T-helper 22 cell (primary cell): ENCODE measurements around the gene GPR160.
"Not testable (repeated sequence)": the region's sequence is repeated elsewhere in the genome, so short reads cannot be mapped to it uniquely, and the experiment has no call there.

Experiments
- DNase-seq: peaks from one replicate; pipeline ENCODE4 v3.0.0-alpha.2; 2020; ENCODE audit warnings: low read depth

Gene GPR160, protein sequence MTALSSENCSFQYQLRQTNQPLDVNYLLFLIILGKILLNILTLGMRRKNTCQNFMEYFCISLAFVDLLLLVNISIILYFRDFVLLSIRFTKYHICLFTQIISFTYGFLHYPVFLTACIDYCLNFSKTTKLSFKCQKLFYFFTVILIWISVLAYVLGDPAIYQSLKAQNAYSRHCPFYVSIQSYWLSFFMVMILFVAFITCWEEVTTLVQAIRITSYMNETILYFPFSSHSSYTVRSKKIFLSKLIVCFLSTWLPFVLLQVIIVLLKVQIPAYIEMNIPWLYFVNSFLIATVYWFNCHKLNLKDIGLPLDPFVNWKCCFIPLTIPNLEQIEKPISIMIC

DNA sequence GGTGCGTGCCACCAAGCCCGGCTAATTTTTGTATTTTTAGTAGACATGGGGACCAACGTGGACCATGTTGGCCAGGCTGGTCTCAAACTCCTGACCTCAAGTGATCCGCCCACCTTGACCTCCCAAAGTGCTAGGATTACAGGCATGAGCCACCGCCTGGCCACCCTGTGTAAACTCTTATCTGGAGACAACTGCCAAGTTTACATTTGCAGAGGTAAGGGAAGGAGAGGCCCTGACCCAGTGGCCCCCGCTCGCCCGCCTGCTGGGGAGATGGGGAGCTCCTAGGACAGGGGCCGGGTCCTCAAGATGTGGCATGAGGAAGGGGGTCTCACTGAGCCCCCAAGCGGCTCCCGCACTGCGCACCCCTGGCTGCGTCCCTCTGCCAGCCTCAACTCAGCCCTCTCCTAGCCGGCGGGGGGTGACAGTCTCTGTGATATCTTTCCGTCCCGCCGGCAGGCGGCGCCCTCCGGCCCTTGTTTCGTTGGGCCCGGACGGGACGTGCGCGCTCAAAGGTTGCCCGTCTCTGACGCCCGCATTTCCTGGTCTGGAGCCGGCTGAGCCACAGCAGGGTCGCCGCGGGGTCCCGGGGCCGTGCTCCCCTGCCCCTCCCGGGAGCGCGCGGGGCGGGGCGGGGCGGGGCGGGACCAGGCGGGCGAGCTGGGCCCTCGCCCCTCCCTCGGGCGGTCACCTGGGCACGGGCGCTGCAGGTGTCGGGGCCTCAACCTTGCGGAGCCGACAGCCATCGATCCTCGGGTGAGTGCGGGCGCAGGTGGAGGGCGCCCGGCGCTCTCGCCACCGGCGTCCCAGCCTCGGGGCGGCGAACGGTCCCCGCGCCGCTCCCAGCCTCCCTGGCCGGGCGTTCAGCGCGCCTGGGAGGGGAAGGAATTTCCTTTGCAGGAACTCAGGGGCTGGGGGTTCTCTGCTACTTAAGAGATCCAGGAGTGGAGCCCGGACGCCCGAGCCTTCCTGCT, at the start of gene GPR160:
TSS of gene GPR160 (plus strand) at position 533 of the 971 bp plus-strand sequence. CDS start 45,978 bp downstream, outside the sequence.
- DNase-seq, result peak; percentile 57

DNA sequence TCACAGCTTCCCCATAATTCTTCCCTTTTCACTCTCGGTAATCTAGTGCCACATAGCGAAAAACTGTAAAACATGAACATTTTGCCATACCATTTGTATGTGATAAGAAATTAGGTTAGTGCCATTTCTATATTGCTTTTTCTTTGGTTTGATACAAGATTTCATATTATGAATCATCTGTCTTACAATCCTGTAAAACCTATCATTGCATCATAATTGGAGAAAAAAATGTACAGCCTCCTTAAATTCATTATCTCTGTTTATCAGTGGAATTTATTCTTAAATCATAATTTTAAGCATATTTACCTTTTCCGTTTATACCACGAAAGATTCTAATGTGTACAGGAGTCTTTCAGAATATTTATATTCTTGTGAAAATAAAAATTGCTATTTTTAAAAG, 47.4 kb upstream of the GPR160 start:
- DNase-seq, result no peak

DNA sequence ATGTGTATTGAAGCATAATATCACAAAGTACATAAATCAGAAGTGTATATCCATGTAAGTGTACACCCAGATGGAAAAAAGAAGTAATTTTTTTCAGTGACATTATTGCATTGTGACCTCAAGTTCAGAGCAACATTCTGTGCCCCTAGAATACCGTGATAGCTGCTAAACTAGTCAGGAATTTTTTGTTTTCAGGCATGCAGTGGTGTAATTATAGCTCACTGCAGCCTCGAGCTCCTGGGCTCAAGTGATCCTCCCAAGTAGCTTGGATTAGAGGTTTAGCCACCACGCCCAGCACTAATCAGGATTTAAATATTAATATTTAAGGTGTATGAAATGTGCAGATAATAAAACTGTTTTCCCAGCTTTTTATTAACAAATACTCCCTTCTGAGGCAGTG, 45.6 kb upstream of the GPR160 start:
- no peak for DNase-seq

DNA sequence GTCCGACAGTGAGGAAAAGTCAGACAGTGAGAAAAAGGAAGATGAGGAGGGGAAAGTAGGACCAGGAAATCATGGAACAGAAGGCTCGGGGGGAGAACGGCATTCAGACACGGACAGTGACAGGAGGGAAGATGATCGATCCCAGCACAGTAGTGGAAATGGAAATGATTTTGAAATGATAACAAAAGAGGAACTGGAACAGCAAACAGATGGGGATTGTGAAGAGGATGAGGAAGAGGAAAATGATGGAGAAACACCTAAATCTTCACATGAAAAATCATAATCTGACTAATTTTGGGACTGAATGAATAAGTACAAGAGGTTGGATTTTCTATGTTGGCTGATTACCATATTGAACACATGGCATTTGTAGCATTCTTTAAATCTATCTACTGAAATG, 45.0 kb upstream of the GPR160 start:
- no peak for DNase-seq

DNA sequence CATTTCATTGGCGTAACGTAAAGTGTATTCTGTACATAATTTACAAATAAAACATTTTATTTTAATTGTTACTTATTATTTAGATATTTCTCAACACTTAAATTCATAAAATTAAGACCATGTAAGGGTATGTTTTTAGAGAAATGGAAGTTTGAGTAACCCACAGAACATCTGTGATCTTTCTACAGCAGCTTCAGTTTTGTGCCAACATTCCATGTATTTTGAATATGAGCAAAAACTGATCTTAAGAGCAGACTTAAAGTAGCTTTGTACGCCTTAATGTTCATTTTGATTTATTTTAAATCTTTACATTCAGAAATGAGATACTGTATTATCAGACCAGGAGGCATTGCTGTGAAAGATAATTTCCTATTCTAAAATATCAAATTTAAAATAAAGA, 44.0 kb upstream of the GPR160 start:
- DNase-seq, result no peak

DNA sequence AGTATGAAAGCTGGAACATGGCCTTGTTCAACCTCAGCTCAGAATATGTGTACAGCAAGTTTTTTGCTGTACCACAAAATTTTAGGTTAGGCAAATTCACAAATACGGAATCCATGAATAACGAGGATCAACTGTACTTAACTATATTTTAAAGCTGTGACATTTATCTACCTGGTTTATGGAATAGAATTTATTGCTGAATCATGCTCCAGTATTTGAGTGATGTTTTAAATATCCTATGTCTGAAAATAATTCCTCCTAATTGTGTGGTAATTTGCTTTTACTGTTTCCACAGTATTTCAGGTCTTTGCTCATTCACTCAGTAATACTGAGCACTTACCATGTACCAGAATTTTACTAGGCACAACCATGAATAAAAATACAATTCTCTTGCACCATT, 41.7 kb upstream of the GPR160 start:
- DNase-seq, result no peak

DNA sequence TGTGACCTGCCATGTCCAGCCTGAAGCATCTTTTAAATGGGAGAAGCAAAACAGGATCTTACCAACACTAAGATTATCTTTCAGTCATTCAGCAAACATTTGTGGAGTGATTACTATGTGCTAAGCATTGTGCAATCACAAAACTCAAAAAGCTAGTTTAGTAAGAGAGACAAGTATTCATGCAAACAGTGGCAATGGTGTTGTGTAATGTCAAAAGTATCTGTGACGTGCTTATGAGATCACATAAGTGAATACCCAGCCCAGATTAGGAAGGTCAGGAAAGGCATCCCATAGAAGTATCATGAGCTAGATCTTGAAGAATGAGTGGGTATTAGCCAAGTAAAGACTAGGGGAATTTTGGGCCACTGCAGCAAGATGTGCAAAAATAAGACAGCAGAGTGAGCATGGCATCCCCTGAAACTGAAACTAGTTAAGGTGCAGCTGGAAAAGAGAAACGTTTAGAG, 39.1 kb upstream of the GPR160 start:
- no peak for DNase-seq

DNA sequence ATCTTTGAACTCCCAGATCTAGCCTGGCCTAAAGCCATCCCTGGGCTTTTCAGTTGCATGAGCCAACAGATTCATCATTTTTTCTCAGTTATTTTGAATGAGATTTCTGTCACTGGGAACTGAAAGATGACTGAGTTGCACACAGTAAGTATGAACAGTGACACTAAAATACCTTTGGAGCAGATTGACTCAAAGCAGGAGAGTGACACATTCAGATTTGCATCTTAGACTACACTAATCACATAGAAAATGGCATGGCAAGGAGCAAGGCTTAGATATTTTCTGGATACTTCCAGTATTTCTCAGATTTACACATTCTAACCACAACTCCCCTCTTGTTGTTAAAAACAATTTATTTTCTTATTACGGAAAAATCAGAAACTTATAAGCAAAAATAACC, 38.4 kb upstream of the GPR160 start:
- no peak for DNase-seq

DNA sequence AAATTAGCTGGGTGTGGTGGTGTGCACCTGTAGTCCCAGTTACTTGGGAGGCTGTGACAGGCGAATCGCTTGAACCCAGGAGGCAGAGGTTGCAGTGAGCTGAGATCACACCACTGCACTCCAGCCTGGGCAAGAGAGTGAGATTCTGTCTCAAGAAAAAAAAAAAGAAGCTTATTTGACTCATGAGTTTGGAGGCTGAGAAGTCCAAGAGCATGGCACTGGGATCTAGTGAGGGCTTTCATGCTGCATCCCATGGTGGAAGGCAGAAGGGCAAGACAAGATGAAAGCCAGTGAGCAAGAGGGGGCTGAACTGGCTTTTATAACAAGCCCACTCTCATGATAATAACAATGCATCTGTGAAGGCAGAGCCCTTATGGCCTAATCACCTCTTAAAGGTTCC, 37.7 kb upstream of the GPR160 start:
- DNase-seq, result no peak

DNA sequence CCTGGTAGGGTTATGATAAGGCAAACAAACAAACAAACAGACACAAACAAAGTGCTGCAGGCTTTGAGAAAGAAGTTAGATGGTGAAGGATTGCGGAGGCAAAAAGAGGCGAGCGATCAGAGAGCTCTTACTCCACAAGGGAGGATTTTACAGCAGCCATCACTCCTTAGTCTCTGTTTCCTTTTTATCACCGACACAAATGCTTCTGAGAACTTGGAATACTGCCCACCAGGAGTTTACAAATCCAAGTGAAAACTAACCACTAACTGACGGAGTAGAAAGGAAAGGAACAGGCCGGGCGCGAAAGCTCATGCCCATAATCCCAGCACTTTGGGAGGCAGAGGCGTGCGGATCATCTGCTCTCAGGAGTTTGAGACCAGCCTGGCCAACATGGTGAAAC, 35.6 kb upstream of the GPR160 start:
- DNase-seq, result no peak

DNA sequence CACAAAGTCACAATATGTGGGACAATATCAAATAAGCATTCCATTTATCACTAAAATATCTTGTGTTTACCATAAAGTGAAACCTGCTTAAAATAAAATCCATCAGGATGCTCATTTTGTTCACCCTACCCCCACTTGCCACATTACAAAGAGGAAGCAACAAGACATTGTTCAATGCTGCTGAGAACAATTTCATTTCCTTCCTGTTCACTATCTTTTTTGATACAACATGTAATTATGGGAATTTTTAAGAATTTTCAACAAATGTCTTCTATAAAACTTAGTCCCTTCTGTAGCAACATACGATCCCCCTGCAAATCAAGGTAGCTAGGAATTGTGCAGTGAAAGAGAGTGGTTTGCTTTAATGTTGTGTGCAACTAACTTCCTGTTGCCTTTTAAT, 34.9 kb upstream of the GPR160 start:
- no peak for DNase-seq

DNA sequence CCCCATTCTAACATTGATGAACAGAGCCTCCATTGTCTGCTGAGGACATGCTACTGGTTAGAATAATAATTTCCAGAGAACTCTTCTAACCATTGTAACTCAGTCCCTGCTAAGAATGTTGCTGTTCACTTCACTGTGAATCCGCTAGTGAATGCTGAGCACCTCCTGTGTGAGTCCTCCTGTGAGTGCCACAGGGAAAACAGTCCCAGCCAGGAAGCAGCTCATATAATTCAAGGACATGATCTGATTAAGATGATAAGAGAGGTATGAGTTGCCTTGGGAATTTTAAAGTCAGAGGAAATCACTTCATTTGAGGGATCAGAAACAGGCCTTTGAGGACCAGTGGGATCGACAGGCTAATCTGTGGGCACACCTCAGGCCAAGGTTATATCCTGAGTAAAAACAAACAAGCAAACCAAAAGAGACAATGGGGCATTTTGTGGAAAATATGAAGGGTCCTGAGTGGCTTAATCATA, 33.9 kb upstream of the GPR160 start:
- DNase-seq, result no peak

DNA sequence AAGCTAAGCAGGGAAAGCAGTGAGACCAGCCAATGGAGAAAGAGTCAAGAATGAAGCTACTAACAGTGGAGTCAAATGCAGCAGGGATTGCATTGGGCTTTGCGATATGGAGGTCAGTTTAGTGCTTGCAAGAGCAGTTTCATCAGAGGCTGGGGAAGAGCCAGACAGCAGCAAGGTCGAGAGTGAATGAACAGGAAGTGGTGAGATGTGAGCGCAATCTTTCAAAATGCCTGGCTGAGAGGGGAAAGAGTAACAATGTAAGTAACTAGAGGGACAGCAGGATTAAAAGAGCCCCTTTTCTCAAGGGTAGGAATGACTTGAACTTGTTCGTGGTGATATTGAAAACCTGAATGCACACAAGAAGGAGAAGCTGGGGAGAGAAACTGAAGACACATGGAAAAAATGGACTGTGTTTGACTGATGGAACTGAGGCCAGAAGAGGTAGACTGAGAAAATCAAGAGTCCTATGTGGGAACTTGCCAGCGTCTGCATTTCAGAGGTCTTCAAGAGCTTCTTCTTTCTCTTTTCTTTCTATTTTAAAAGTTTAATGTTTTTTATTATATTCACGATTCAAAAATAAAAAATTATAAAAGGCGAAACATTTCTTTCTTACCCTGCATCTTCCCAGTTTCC, 30.6 kb upstream of the GPR160 start:
- DNase-seq, result no peak

DNA sequence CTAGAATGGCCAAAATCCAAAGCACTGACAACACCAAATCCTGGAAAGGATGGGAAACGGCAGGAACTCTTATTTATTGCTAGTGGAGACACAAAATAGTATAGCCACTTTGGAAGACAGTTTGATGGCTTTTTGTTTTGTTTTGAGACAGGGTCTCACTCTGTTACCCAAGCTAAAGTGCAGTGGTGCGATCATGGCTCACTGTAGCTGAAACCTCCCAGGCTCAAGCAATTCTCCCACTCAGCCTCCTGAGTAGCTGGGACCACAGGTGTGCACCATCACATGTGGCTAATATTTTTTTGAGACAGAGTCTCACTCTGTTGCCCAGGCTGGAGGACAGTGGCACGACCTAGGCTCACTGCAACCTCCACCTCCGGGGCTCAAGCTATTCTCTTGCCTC, 27.3 kb upstream of the GPR160 start:
- DNase-seq, result no peak

DNA sequence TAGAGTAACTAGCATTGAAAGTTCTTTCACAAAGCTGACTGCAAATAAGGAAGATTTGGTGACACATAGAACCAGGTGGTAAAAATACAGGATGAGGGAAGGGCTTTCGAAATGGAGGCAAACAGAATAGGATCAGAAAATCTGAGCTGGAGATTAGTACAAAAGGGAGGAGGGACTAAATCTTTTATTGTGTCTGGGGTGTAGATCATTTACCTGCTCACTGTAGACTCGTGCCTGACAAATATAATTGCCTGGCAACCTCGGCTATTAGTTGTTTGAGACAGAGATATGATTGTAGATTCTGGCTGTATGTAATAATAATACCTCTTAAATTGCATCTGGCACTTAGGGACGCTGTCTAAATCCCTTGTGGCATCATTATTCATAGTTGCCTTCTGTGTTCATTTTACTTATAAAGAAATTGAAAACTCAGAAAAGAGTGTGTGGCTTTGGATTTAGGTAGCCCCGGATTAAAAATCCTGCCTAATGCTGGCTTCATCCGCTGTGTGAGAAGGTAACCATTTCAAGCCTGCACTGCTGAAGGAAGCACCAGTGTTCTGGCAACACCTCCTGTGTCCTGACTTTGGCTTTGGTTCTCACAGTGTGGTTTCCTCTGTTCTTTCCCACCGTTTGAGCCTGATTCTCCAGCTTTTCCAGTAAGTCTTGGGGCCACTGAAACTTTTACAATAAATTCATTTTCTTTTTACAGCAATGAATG, 25.0 kb upstream of the GPR160 start:
- no peak for DNase-seq

DNA sequence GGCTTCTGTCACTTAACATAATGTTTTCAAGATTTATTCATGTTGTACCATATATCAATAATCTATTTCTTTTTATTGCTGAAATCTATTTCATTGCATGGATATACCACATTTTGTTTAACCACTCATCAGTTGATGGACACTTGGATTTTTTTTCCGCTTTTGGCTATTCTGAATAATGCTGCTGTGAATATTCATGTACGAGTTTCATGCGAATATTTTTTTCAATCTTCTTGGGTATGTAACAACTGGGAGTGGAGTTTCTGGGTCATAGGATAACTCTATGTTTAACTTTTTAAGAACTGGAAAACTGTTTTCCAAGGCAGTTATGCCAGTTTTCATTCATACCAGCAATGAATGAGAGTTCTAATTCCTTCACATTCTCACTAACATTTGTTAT, 21.7 kb upstream of the GPR160 start:
- DNase-seq, result no peak

DNA sequence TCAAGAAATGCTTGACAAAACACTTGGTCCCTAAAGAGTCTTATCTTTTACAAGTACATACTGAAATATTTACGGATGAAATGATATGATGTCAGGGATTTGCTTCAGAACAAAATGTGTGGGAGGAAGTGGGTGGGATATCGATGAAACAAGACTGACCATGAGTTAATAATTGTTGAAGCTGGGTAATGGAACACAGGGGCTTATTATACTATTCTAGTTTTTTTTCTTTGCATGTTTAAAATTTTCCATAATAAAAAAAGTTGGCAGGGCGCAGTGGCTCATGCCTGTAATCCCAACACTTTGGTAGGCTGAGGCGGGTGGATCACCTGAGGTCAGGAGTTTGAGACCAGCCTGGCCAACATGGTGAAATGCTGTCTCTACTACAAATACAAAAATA, 18.5 kb upstream of the GPR160 start:
- not testable (repeated sequence) for DNase-seq

DNA sequence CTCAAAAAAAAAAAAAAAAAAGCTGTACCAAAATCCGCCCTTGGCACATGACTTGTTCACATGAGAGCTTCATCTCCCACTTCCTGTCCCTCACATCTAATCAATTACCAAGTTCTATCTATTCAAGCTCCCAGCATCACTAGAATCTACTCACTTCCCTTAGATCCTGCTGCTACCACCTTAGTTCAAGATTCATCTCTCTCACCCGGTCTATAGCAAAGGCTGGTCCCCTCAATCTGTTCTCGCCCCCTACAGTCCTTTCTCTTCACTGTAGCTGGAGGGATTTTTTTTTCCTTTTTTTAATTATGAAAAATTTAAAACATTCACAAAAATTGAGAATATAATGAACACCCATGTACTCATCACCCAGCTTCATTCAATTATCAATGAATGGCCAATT, 16.7 kb upstream of the GPR160 start:
- DNase-seq, result no peak

DNA sequence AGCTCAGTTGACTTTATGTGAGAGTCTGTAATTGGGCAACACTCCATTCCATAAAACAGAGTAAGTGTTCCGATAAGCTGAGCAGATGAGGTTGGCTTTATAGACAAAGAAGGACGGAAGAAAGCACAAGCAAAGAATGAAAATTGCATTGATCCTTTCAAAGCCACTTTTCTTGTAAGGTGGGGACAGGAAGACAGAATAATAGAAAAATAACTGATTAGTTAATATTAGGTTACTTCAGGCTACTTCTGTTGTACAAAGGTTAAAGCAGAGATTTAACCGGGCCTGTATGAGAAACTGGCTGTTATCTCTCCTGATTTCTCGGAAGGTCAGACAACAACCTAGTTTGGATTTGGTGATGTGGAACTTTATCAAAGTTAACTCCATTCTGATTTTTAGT, 15.5 kb upstream of the GPR160 start:
- DNase-seq, result no peak

DNA sequence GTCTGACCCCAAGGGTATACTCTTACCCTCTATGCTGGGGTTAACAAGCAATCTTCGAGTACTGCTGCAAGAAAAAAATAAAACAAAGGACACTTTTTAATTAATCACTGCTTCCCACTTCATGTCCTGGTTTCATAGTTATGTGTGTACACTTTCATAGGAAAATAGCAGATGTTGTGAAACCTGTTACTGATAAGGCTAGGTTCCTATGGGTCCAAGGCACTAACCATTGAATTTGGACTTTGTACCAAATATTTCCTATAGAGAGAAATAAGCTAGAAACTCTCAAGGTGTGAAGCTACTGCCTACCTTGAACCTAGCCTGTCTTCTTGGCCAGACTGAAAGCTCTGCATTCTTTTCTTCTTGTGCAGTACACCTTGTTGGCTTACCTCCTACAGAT, 14.6 kb upstream of the GPR160 start:
- no peak for DNase-seq

DNA sequence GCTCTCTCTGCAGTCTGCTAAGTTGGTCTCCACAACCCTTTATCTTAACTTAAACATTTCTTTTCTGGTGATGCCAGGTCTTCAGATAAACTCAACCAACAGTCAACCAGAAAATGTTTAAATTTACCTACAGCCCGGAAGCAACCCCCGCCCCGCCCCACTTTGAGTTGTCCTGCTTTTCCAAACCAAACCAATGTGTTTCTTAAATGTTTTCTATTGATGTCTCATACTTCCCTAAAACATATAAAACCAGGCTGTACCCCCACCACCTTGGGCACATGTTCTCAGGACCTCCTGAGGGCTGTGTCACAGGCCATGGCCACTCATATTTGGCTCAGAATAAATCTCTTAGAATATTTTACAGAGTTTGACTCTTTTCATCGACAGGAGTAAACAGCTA, 13.2 kb upstream of the GPR160 start:
- DNase-seq, result no peak
